ENCODE results near the gene TSPYL1.

TSPYL1 gene

GRCh38 chr6:116239256-116239655, 40.5 kb downstream of the TSPYL1 start:
- no peaks in the 10 kb centered on the region for H3F3A ChIP-seq (ENCODE audit: low read depth)
- no peaks in the 10 kb centered on the region for H3K4me1 ChIP-seq (ENCODE audit: insufficient read depth, low read length, poor library complexity, severe bottlenecking)
- TF ChIP-seq EZH2phosphoT487 (IDR thresholded peaks at IDR 0.05; ENCODE audit: borderline replicate concordance) (no peak), CTCF (conservative IDR thresholded peaks at IDR 0.05; ENCODE audit: low read length) (no peak)
- H4K20me1 ChIP-seq (ENCODE audit: insufficient read depth, low read length, poor library complexity, severe bottlenecking), result no peaks in the 10 kb centered on the region
- H3K9me3 ChIP-seq (ENCODE audit: insufficient read depth, low read depth, low read length), result no peaks in the 10 kb centered on the region
- peaks cover 4% of the 10 kb centered on the region; the same call in 1 of the 2 replicates for H3K36me3 ChIP-seq (ENCODE audit: insufficient read depth, low read length)
- no peaks in the 10 kb centered on the region for H3K79me2 ChIP-seq (ENCODE audit: insufficient read depth, low read length)
- no peaks in the 10 kb centered on the region for H3K27me3 ChIP-seq (ENCODE audit: insufficient read depth, low read length, poor library complexity, severe bottlenecking)
- no peaks in the 10 kb centered on the region for H3K9me2 ChIP-seq (replicated peaks; ENCODE audit: low read depth, low read length)
- H2AFZ ChIP-seq (ENCODE audit: low read length), result no peak overlapping the region
- no peak overlapping the region for H3K4me2 ChIP-seq (ENCODE audit: low read depth, low read length, poor library complexity, severe bottlenecking)
- H3K9ac ChIP-seq (ENCODE audit: low read depth, low read length, poor library complexity, severe bottlenecking), result no peak overlapping the region
- H3K4me3 ChIP-seq (ENCODE audit: low read length, poor library complexity, severe bottlenecking), result no peak overlapping the region

GRCh38 chr6:116238083-116238482, 41.6 kb downstream of the TSPYL1 start:
- no peak overlapping the region for H3K9ac ChIP-seq (ENCODE audit: low read depth, low read length, poor library complexity, severe bottlenecking)

GRCh38 chr6:116234689-116235088, 45.0 kb downstream of the TSPYL1 start:
- H3K4me3 ChIP-seq (ENCODE audit: low read length, poor library complexity, severe bottlenecking), result no peak overlapping the region
- TF ChIP-seq CTCF (conservative IDR thresholded peaks at IDR 0.05; ENCODE audit: low read length) (no peak), EZH2phosphoT487 (IDR thresholded peaks at IDR 0.05; ENCODE audit: borderline replicate concordance) (no peak)

More at GRCh38 chr6:116238083-116238482, 41.6 kb downstream of the TSPYL1 start:
- Histone ChIP-seq H2AFZ (ENCODE audit: low read length) (no peak overlapping the region), H3K36me3 (ENCODE audit: insufficient read depth, low read length) (peaks cover 3% of the 10 kb centered on the region; the same call in 1 of the 2 replicates), H3K9me2 (replicated peaks; ENCODE audit: low read depth, low read length) (no peaks in the 10 kb centered on the region), H3K4me2 (ENCODE audit: low read depth, low read length, poor library complexity, severe bottlenecking) (no peak overlapping the region), H3F3A (ENCODE audit: low read depth) (no peaks in the 10 kb centered on the region), H3K27me3 (ENCODE audit: insufficient read depth, low read length, poor library complexity, severe bottlenecking) (no peaks in the 10 kb centered on the region), H3K4me1 (ENCODE audit: insufficient read depth, low read length, poor library complexity, severe bottlenecking) (no peaks in the 10 kb centered on the region), H3K4me3 (ENCODE audit: low read length, poor library complexity, severe bottlenecking) (no peak overlapping the region), H3K79me2 (ENCODE audit: insufficient read depth, low read length) (no peaks in the 10 kb centered on the region), H4K20me1 (ENCODE audit: insufficient read depth, low read length, poor library complexity, severe bottlenecking) (no peaks in the 10 kb centered on the region), H3K9me3 (ENCODE audit: insufficient read depth, low read depth, low read length) (no peaks in the 10 kb centered on the region)
- TF ChIP-seq CTCF (conservative IDR thresholded peaks at IDR 0.05; ENCODE audit: low read length), result no peak
- TF ChIP-seq EZH2phosphoT487 (IDR thresholded peaks at IDR 0.05; ENCODE audit: borderline replicate concordance), result no peak

More at GRCh38 chr6:116234689-116235088, 45.0 kb downstream of the TSPYL1 start:
- Histone ChIP-seq H3K4me1 (ENCODE audit: insufficient read depth, low read length, poor library complexity, severe bottlenecking) (no peaks in the 10 kb centered on the region), H3K9ac (ENCODE audit: low read depth, low read length, poor library complexity, severe bottlenecking) (no peak overlapping the region), H3K79me2 (ENCODE audit: insufficient read depth, low read length) (no peaks in the 10 kb centered on the region), H4K20me1 (ENCODE audit: insufficient read depth, low read length, poor library complexity, severe bottlenecking) (no peaks in the 10 kb centered on the region), H3K9me3 (ENCODE audit: insufficient read depth, low read depth, low read length) (no peaks in the 10 kb centered on the region), H3K4me2 (ENCODE audit: low read depth, low read length, poor library complexity, severe bottlenecking) (no peak overlapping the region), H3K27me3 (ENCODE audit: insufficient read depth, low read length, poor library complexity, severe bottlenecking) (no peaks in the 10 kb centered on the region), H3K9me2 (replicated peaks; ENCODE audit: low read depth, low read length) (no peaks in the 10 kb centered on the region), H2AFZ (ENCODE audit: low read length) (no peak overlapping the region), H3K36me3 (ENCODE audit: insufficient read depth, low read length) (peaks cover 3% of the 10 kb centered on the region; the same call in 1 of the 2 replicates), H3F3A (ENCODE audit: low read depth) (no peaks in the 10 kb centered on the region)

Measured in Loucy (cell line).